Measurements from ENCODE around the gene TMEM229B.

- TF ChIP-seq POLR2AphosphoS5 (IDR thresholded peaks at IDR 0.05; ENCODE audit: low read depth): no peak
- TF ChIP-seq CTCF (IDR thresholded peaks at IDR 0.05; ENCODE audit: insufficient read depth, low read length): no peak
- TF ChIP-seq REST (IDR thresholded peaks at IDR 0.05; ENCODE audit: insufficient replicate concordance, low read depth): no peak
- TF ChIP-seq SPI1 (IDR thresholded peaks at IDR 0.05; ENCODE audit: borderline replicate concordance, low read depth): no peak
Observed at GRCh38 chr14:67441256-67441655, 47.3 kb downstream of the TMEM229B start.
